Mesenchymal stem cell (in vitro differentiated cells and primary cell): ENCODE measurements around the gene KIF3C.

Experiments used
- DNase-seq: peaks from one replicate; pipeline ENCODE4 v3.0.0-alpha.2; 2013
- H2AFZ ChIP-seq: one replicate; pipeline ENCODE4 v1.6.1; 2013; ENCODE audit warnings: low read depth, mild to moderate bottlenecking, control low read depth, inconsistent platforms, low read length, moderate library complexity
- H2AK5ac ChIP-seq: 2 replicates; pipeline ENCODE4 v1.6.1; 2013; ENCODE audit warnings: low read length, moderate library complexity, mild to moderate bottlenecking, inconsistent platforms; ENCODE audit not compliant: severe bottlenecking
- H2BK120ac ChIP-seq: one replicate; pipeline ENCODE4 v1.6.1; 2013; ENCODE audit warnings: low read depth, mild to moderate bottlenecking, inconsistent platforms, low read length, moderate library complexity
- H2BK12ac ChIP-seq, 2 experiments: one replicate each; pipeline ENCODE4 v1.6.1; 2013; ENCODE audit warnings: inconsistent platforms in 2 of 2, low read length in 2 of 2, mild to moderate bottlenecking in 2 of 2, moderate library complexity in 2 of 2, control low read depth in 1 of 2
- H2BK15ac ChIP-seq: one replicate; pipeline ENCODE4 v1.6.1; 2013; ENCODE audit warnings: mild to moderate bottlenecking, low read depth, inconsistent platforms; ENCODE audit not compliant: poor library complexity, severe bottlenecking
- H2BK5ac ChIP-seq: 2 replicates; pipeline ENCODE4 v1.6.1; 2013; ENCODE audit warnings: low read depth, mild to moderate bottlenecking, low read length, control low read depth, inconsistent platforms; ENCODE audit not compliant: poor library complexity, severe bottlenecking
- H3K14ac ChIP-seq, 2 experiments: one replicate each; pipeline ENCODE4 v1.6.1; 2013; ENCODE audit warnings: inconsistent platforms in 2 of 2, low read length in 2 of 2, control low read depth in 1 of 2, mild to moderate bottlenecking in 1 of 2, moderate library complexity in 1 of 2
- H3K18ac ChIP-seq, 2 experiments: one replicate each; pipeline ENCODE4 v1.6.1; 2013; ENCODE audit warnings: inconsistent platforms in 2 of 2, low read length in 2 of 2, control low read depth in 1 of 2, low read depth in 1 of 2, mild to moderate bottlenecking in 1 of 2
- H3K23ac ChIP-seq, 2 experiments: one replicate each; pipeline ENCODE4 v1.6.1; 2013; ENCODE audit warnings: inconsistent platforms in 2 of 2, low read length in 2 of 2, mild to moderate bottlenecking in 2 of 2, moderate library complexity in 2 of 2, control low read depth in 1 of 2
- H3K27ac ChIP-seq: 2 replicates; pipeline ENCODE4 v1.5.1; 2013; ENCODE audit warnings: mild to moderate bottlenecking, moderate library complexity, low read length, control low read depth, inconsistent platforms; ENCODE audit not compliant: poor library complexity, severe bottlenecking
- H3K27me3 ChIP-seq, 2 experiments: 2 replicates each; pipeline versions ENCODE4 v1.6.1 to v1.7.0; 2013; ENCODE audit warnings: low read length in 2 of 2, mild to moderate bottlenecking in 2 of 2, moderate library complexity in 2 of 2, control low read depth in 1 of 2, inconsistent platforms in 1 of 2; ENCODE audit not compliant: control insufficient read depth in 1 of 2, insufficient read depth in 1 of 2
- H3K36me3 ChIP-seq, 2 experiments: 2 replicates each; pipeline versions ENCODE4 v1.6.1 to v1.7.0; 2013; ENCODE audit warnings: low read length in 2 of 2, control low read depth in 1 of 2, inconsistent platforms in 1 of 2, low read depth in 1 of 2, mild to moderate bottlenecking in 1 of 2; ENCODE audit not compliant: insufficient read depth in 2 of 2, control insufficient read depth in 1 of 2
- H3K4ac ChIP-seq, 2 experiments: one replicate each; pipeline ENCODE4 v1.6.1; 2013; ENCODE audit warnings: inconsistent platforms in 2 of 2, low read length in 2 of 2, mild to moderate bottlenecking in 2 of 2, moderate library complexity in 2 of 2, control low read depth in 1 of 2, low read depth in 1 of 2
- H3K4me1 ChIP-seq: 2 replicates; pipeline ENCODE4 v1.6.1; 2013; ENCODE audit warnings: low read depth, low read length, control low read depth; ENCODE audit not compliant: control insufficient read depth, insufficient read depth
- H3K4me2 ChIP-seq: 2 replicates; pipeline ENCODE4 v1.6.1; 2013; ENCODE audit warnings: low read length, mild to moderate bottlenecking, inconsistent platforms; ENCODE audit not compliant: poor library complexity, severe bottlenecking
- H3K4me3 ChIP-seq, 2 experiments: 2 replicates each; pipeline versions ENCODE4 v1.5.1 to v1.7.0; 2013; ENCODE audit warnings: low read length in 2 of 2, mild to moderate bottlenecking in 2 of 2, control low read depth in 1 of 2, low read depth in 1 of 2; ENCODE audit not compliant: insufficient read depth in 1 of 2
- H3K79me1 ChIP-seq: replicated peaks from 2 replicates; pipeline ENCODE4 v1.6.1; 2013; ENCODE audit warnings: mild to moderate bottlenecking, control low read depth, low read length, inconsistent platforms; ENCODE audit not compliant: poor library complexity, severe bottlenecking
- H3K9ac ChIP-seq: 2 replicates; pipeline ENCODE4 v1.7.0; 2013; ENCODE audit warnings: mild to moderate bottlenecking, low read length, moderate library complexity
- H3K9me3 ChIP-seq: 2 replicates; pipeline ENCODE4 v1.7.0; 2013; ENCODE audit warnings: mild to moderate bottlenecking, low read length; ENCODE audit not compliant: control insufficient read depth
- H4K8ac ChIP-seq: one replicate; pipeline ENCODE4 v1.6.1; 2013; ENCODE audit warnings: inconsistent platforms, mild to moderate bottlenecking, low read length, moderate library complexity
- H4K91ac ChIP-seq: one replicate; pipeline ENCODE4 v1.6.1; 2013; ENCODE audit warnings: mild to moderate bottlenecking, low read length, inconsistent platforms
- WGBS: methylation state at CpG from one replicate; pipeline ENCODE4 v1.1.7; 2013; ENCODE audit warnings: mixed read lengths; 5-methylcytosine and 5-hydroxymethylcytosine counted together

The KIF3C gene

DNA sequence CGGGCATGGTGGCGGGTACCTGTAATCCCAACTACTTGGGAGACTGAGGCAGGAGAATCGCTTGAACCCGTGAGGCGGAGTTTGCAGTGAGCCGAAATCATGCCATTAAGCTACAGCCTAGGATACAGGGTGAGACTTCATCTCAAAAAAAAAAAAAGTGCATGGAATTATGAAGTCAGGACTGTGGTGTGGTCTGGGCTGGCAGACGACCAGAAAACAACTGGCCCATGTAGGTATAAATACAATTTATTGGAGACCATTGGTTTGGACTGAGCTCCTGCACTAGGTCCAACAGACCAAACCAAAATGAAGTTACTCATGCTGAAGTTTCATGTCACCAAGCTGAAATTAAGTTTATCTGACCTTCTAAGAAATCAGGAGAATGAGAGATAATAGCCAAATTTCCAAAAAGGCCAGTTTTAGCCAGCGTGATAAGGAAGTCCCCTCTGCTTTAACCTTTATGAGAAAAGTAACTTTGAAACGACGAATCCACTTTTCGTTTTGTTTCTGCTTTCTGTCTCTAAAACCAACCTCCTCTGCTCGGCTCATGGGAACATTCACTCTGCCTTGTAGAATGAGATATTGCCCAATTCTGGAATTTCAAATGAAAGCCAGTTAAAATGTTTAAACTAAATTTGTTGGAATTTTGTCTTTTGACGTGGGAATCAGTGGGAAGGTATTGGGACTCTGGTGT is 33.9 kb upstream of the KIF3C start:
- no peak overlapping the region for H2BK15ac ChIP-seq
- H3K36me3 ChIP-seq: no peaks in the 10 kb centered on the region
- H3K4me1 ChIP-seq: peaks cover 23% of the 10 kb centered on the region
- H3K4ac ChIP-seq: no peak overlapping the region
- peak overlapping the region; percentile 25 for H3K9ac ChIP-seq
- no peaks in the 10 kb centered on the region for H3K27me3 ChIP-seq
- no peak overlapping the region for H2AFZ ChIP-seq
- WGBS: 96% methylated on average over 13 of the region's 13 CpGs
- H3K9me3 ChIP-seq: no peaks in the 10 kb centered on the region
- H2BK120ac ChIP-seq: no peak overlapping the region
- H3K27ac ChIP-seq: no peak overlapping the region
- no peak overlapping the region for H2BK5ac ChIP-seq
- H2AK5ac ChIP-seq: peak overlapping the region; percentile 57
- no peaks in the 10 kb centered on the region for H3K79me1 ChIP-seq
- peak; percentile 69 for DNase-seq
- H4K91ac ChIP-seq: no peak overlapping the region
- H3K23ac ChIP-seq: no peak overlapping the region
- no peak overlapping the region for H3K14ac ChIP-seq
- H2BK12ac ChIP-seq: no peak overlapping the region
- no peak overlapping the region for H4K8ac ChIP-seq
- H3K4me3 ChIP-seq: no peak overlapping the region
- H3K18ac ChIP-seq: no peak overlapping the region
- no peak overlapping the region for H3K4me2 ChIP-seq

GRCh38 chr2:26013668-26014067 is 31.4 kb upstream of the KIF3C start:
- Histone ChIP-seq H4K8ac (no peak overlapping the region), H3K18ac (no peak overlapping the region), H3K27me3 (no peaks in the 10 kb centered on the region), H2BK15ac (no peak overlapping the region), H3K4me3 (no peak overlapping the region), H3K79me1 (no peaks in the 10 kb centered on the region), H3K9me3 (no peaks in the 10 kb centered on the region), H3K23ac (no peak overlapping the region), H2BK5ac (no peak overlapping the region), H3K4me1 (peaks cover 21% of the 10 kb centered on the region), H2BK12ac (no peak overlapping the region), H4K91ac (no peak overlapping the region), H3K4me2 (no peak overlapping the region), H3K14ac (no peak overlapping the region), H2BK120ac (no peak overlapping the region), H3K27ac (no peak overlapping the region), H3K36me3 (no peaks in the 10 kb centered on the region), H3K9ac (no peak overlapping the region), H3K4ac (no peak overlapping the region), H2AFZ (no peak overlapping the region), H2AK5ac (no peak overlapping the region)
- no peak for DNase-seq
- 97% methylated on average over 1 of the region's 1 CpG for WGBS

DNA sequence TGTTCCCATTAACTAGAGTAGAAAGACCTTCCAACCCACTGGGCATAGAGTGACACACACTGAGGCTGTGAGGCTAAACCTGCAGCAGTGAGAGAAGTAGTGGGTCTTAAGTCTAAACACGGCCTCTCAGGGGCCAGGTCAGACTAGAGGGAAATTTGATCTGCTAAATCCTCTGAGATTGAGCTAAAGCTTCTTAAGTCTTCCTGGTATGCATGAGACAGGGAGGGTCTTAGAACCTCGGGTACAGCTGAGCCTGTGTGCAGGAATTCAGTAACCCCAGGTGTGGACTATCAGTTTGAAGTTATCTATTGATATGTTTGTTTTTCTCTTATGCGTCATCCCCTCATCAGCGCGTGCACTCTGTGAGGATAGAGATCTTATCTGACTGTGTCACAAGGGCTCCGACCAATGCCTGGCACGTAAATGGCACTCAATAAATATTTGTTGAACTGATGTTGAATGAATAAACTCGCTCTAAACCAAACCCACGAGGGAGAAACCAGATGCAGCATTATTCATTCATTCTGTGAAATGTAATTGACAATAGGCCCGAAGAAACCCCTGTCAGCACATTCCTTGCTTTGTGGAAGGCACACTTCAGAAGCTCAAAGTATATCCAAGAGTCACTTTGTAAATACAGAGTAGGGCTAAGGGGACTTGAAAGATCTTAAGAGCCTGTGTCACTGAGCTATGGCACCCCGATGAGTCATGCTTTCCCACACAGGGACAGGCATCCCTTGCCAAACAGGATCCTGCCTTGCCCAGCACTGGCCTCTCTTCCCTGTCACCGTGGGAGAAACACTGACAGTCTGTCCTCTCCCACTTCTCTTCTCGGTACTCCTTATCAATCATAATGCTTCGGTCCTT is 29.9 kb upstream of the KIF3C start:
- Histone ChIP-seq H2BK15ac (no peak overlapping the region), H2BK5ac (no peak overlapping the region), H3K9me3 (no peaks in the 10 kb centered on the region), H3K4me3 (no peak overlapping the region), H3K18ac (peak overlapping the region in 1 of 2 experiments; percentile 14), H4K91ac (no peak overlapping the region), H3K27me3 (no peaks in the 10 kb centered on the region), H3K4me1 (peaks cover 15% of the 10 kb centered on the region), H2AFZ (no peak overlapping the region), H3K4me2 (no peak overlapping the region), H3K14ac (no peak overlapping the region), H2BK12ac (peak overlapping the region in 1 of 2 experiments; percentile 17), H3K4ac (peak overlapping the region in 1 of 2 experiments; percentile 57), H3K9ac (peak overlapping the region; percentile 5), H2AK5ac (no peak overlapping the region), H3K79me1 (no peaks in the 10 kb centered on the region), H3K27ac (peak overlapping the region; percentile 34), H2BK120ac (no peak overlapping the region), H3K36me3 (no peaks in the 10 kb centered on the region), H3K23ac (no peak overlapping the region), H4K8ac (peak overlapping the region; percentile 67)
- 37% methylated on average over 8 of the region's 14 CpGs for WGBS
- peak; percentile 84 for DNase-seq

GRCh38 chr2:26011609-26011989 is 29.3 kb upstream of the KIF3C start:
- H2AFZ ChIP-seq: no peak overlapping the region

More at GRCh38 chr2:26011609-26011989, 29.3 kb upstream of the KIF3C start:
- H3K36me3 ChIP-seq: no peaks in the 10 kb centered on the region
- peak overlapping the region; percentile 34 for H3K27ac ChIP-seq
- no peak overlapping the region for H3K14ac ChIP-seq
- no peak overlapping the region for H3K9ac ChIP-seq
- H4K8ac ChIP-seq: peak overlapping the region; percentile 67
- H3K27me3 ChIP-seq: no peaks in the 10 kb centered on the region
- no peaks in the 10 kb centered on the region for H3K79me1 ChIP-seq
- DNase-seq: no peak
- H2BK15ac ChIP-seq: no peak overlapping the region
- H3K18ac ChIP-seq: peak overlapping the region in 1 of 2 experiments; percentile 14
- peaks cover 14% of the 10 kb centered on the region for H3K4me1 ChIP-seq
- no peak overlapping the region for H3K4me2 ChIP-seq
- no peak overlapping the region for H3K23ac ChIP-seq
- H3K9me3 ChIP-seq: no peaks in the 10 kb centered on the region
- peak overlapping the region in 1 of 2 experiments; percentile 57 for H3K4ac ChIP-seq
- H4K91ac ChIP-seq: no peak overlapping the region
- 66% methylated on average over 6 of the region's 6 CpGs for WGBS
- H2BK5ac ChIP-seq: no peak overlapping the region
- H3K4me3 ChIP-seq: no peak overlapping the region
- H2AK5ac ChIP-seq: peak overlapping the region; percentile 57
- H2BK120ac ChIP-seq: no peak overlapping the region
- peak overlapping the region in 1 of 2 experiments; percentile 21 for H2BK12ac ChIP-seq
